Right hindlimb (tissue), 1 donor: ENCODE results near the gene FBN1.

Experiments used
- DNase-seq: peaks from one replicate; pipeline ENCODE4 v3.0.0-alpha.2; 2018

FBN1 gene

GRCh38 chr15:48462688-48463087 is 182.8 kb downstream of the FBN1 start:
- DNase-seq = no peak

GRCh38 chr15:48459571-48460442 is 185.7 kb downstream of the FBN1 start:
- DNase-seq = no peak

DNA sequence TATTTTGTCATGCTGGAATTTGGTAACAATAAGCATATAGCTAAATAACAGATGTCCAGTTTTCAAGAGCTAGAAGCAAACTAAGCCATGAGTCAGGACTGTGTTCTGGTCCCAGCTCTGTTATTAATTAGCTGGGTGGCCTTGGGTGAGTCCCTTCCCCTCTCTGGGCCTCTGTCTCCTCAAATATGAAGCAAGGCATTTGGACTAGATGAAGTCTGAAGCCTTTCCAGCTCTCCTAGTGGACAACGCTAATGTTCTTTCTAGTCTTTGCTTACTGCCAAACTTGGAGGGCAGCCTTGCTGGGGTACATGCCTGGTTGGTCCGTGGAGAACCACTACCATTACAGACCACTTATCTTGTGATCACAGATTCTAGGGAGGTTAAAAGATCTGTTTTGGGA is 186.6 kb downstream of the FBN1 start:
- no peak for DNase-seq

- DNase-seq = no peak
These were observed 189.4 kb downstream of the FBN1 start for GRCh38 chr15:48456134-48456533.

GRCh38 chr15:48451736-48452135 is 193.8 kb downstream of the FBN1 start:
- no peak for DNase-seq

GRCh38 chr15:48451241-48451640 is 194.3 kb downstream of the FBN1 start:
- no peak for DNase-seq

- no peak for DNase-seq
These were observed 195.8 kb downstream of the FBN1 start for GRCh38 chr15:48449734-48450133.

DNA sequence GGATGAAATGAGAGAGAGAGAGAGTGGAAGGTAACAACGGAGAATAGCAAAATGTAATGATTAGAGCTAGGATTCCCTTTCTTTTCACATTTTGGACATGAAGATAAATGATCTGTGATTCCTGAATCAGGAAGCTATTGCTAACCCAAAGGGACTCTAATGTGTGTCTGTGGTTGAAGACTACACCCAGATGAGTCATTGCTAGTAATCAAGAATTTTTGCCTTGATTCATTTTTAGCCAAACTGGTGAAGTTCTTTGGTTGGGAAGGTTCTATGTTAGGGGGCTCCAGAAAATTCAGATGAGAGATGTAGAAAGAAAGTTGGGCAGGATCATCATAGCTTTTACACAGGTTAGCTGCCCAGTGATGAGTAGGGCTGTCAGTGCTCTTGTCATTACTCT is 197.9 kb downstream of the FBN1 start:
- no peak for DNase-seq

- DNase-seq = no peak
These were observed 198.5 kb downstream of the FBN1 start for GRCh38 chr15:48447058-48447457.

DNA sequence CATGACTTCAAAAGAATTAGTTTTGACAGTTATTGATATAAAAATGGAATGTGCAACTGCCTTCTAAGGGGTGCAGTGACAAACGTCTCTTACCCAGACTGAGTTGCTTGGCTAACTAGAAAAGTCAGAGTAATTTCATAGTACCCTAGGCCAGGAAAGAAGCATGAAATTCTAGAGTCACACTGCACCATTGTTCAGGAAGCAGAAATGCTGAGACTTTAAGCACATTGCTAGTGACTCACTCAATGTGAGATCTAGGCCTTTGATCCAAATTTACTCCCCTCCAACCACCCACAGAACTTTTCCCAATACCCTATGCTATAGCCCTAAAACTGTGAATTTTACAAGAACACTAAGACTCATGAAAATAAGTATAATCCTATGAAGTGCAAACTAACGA is 203.5 kb downstream of the FBN1 start:
- no peak for DNase-seq

DNA sequence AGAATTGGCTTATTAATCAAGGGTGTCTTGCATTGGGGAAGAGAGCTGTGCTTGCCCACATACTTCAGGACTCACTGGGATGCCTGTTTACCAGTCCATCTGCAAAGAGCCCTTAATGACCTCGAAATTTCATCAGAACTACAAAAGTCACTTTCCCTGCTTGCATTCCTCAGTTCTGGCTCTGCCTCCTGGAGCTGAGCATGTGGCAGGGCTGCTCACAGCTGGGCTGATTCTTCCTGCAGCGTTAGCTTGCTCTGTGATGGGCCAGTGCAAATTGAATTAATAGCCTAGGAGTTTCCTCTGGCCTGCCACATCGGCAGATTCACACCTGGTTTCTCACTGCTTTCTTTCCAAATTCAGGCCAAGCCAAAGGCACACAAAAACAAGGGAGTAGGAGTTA is 205.4 kb downstream of the FBN1 start:
- peak; percentile 44 for DNase-seq

GRCh38 chr15:48437178-48437577 is 208.3 kb downstream of the FBN1 start:
- no peak for DNase-seq

DNA sequence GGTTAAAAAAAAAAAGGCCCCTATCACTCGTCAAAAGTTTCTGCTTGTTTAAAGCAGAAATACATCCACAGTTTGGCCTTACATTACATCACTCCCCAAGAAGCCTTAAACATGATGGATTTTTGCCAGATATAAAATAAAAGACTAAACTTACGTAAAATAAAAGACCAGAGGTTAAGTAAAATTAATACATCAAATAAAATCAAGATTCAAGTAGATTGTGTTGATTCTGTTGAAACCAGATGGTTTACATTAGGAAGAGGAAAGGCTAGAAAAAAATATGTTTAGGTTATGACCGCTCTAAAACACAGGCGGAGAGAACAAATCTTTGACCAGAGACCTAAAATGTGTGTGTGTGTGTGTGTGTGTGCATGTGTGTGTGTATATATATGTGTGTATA is 210.2 kb downstream of the FBN1 start:
- no peak for DNase-seq

GRCh38 chr15:48433226-48433886 is 212.2 kb downstream of the FBN1 start:
- no peak for DNase-seq

GRCh38 chr15:48432688-48433087 is 212.8 kb downstream of the FBN1 start:
- no peak for DNase-seq

DNA sequence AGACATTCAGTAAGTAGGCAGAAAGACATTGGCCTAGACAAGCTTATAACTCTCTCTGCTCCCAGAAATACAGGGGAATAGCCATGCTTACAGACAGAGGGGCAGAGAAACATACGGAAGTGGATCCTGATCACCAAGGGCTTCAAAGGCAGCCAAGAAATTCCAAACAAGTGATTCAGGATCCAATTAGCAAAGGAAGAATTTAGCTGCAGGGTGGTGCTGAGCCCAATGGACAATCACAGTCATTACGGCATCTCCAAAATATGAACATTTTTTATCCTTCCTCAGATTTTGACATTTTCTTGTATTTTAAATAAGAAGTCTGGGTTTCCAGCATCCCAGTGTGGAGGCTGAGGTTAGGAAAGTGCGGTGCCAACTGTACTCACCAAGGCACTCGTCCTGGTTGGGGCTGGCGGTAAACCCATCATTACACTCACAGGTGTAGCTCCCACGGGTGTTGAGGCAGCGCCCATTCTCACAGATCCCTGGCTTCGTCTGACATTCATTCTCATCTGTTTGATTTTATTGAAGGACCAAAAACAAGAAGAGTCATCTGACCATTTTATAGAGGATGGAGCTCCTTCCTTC is 217.5 kb downstream of the FBN1 start:
- DNase-seq = no peak

GRCh38 chr15:48427479-48427878 is 218.0 kb downstream of the FBN1 start:
- no peak for DNase-seq

DNA sequence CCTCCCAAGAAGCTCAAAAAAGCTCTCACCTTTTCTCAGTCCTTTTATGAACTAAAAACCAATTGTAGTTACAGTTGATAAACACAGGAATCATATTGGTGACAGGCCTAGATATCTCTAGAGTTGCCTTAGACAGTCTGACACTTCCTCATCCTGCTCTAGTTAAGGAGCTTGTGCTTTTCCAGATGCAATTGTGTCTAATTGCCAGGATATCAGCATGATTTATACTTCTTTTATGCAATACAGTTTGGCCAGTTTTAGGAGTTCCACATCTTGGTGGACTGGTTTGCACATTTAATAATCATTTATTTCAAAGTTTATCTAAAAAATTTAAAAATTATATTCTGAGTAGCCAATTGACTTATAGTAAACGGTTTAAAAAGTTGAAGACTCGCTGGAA is 218.6 kb downstream of the FBN1 start:
- no peak for DNase-seq

- DNase-seq = no peak
These were observed 219.5 kb downstream of the FBN1 start for GRCh38 chr15:48426044-48426443.

DNA sequence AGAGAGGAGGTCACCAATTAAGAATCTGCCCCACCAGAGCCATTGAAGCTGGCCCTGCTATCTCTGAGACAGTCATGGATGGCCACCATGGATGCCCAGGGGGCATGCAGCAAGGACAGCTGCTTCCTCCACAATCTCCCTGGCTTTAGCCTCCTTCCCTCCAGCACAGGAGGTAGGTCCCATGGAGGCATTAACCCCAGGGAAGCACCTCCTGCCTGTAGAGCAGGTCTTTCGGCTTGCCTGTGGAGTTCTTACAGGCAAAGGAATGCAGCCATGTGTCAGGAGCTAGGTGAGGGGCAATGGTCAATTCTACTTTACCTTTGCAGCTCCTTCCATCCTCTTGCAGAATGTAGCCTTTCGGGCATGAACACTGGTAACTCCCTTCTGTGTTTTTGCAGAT is 220.5 kb downstream of the FBN1 start:
- DNase-seq = no peak

GRCh38 chr15:48423896-48424475 is 221.5 kb downstream of the FBN1 start:
- no peak for DNase-seq

GRCh38 chr15:48423342-48423741 is 222.2 kb downstream of the FBN1 start:
- DNase-seq = no peak

DNA sequence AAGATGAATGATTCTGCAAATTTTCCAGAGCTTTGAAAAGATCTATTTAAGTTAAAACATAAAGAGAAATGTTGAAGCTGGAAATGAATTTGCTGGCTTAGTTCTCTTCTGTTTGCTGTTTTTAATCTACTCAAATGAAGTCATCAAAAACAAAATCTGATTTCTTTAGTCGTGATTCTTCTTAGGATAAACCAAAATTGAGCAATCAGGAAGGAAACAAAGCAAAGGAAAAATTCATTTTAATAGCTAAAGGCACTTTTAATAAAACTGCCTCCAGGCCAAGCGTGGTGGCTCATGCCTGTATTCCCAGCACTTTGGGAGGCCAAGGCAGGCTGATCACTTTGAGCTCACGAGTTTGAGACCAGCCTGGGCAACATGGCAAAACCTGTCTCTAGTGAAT is 223.1 kb downstream of the FBN1 start:
- no peak for DNase-seq

GRCh38 chr15:48421362-48421761 is 224.1 kb downstream of the FBN1 start:
- no peak for DNase-seq
